ENCODE measurements around the gene MYOM3.

DNA sequence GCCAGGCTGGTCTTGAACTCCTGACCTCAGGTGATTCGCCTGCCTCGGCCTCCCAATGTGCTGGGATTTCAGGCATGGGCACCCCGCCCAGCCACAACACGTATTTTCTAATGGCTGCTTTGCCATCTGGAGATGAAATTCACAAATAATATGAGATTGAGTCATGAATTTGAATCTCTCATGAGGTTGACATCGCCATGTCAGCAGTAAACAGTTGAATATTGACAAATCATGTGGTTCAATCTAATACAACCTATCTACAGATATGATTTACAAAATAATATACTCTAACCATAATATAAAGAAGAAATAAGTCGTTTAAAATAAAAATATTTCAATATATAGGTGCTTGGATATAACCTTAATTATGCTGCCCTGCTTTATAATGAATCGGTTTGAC is 42.1 kb downstream of the MYOM3 start:
- TF ChIP-seq CTCF (IDR thresholded peaks at IDR 0.05) (no peak), ZFX (IDR thresholded peaks at IDR 0.05; ENCODE audit: borderline replicate concordance) (no peak)
